ENCODE measurements around the gene ARL8A.

- TF ChIP-seq POLR2A (IDR thresholded peaks at IDR 0.05): no peak
- TF ChIP-seq CTCF (IDR thresholded peaks at IDR 0.05): no peak
- no peak for TF ChIP-seq POLR2AphosphoS5 (IDR thresholded peaks at IDR 0.05)
- TF ChIP-seq EP300 (IDR thresholded peaks at IDR 0.05): no peak
Measured at GRCh38 chr1:202133496-202133895, 11.0 kb downstream of the ARL8A start.
